DOHH2 (cell line): ENCODE results near the gene LRRC23.
A peak's percentile ranks its signal among the peaks of the same experiment; 100 is the strongest.

ENCODE experiments used
- H3F3A ChIP-seq: fragments of 200-600 bp; sonication (generic), shearing (Covaris generic); 2 replicates; pipeline ENCODE4 v1.6.0; 2016; ENCODE audit warnings: antibody characterized with exemption, mild to moderate bottlenecking; ENCODE audit not compliant: control insufficient read depth, insufficient read depth
- H3K27ac ChIP-seq: fragments of 200-600 bp; sonication (generic); 2 replicates; pipeline ENCODE4 v1.5.1; 2014; ENCODE audit warnings: low read depth, mild to moderate bottlenecking, low read length, moderate library complexity
- H3K27me3 ChIP-seq: fragments of 200-600 bp; sonication (generic); 2 replicates; pipeline ENCODE4 v1.6.1; 2014; ENCODE audit warnings: mild to moderate bottlenecking, low read length, mixed read lengths; ENCODE audit not compliant: control insufficient read depth
- H3K36me3 ChIP-seq: fragments of 200-600 bp; sonication (generic); 2 replicates; pipeline ENCODE4 v1.6.1; 2014; ENCODE audit warnings: mild to moderate bottlenecking, low read length, moderate library complexity, mixed read lengths; ENCODE audit not compliant: control insufficient read depth
- H3K4me1 ChIP-seq: fragments of 200-600 bp; sonication (generic); 2 replicates; pipeline ENCODE4 v1.6.1; 2014; ENCODE audit warnings: mild to moderate bottlenecking, low read length, mixed read lengths; ENCODE audit not compliant: control insufficient read depth
- H3K4me2 ChIP-seq: fragments of 200-600 bp; sonication (generic); 2 replicates; pipeline ENCODE4 v1.6.0; 2014; ENCODE audit warnings: mild to moderate bottlenecking, low read length, moderate library complexity
- H3K4me3 ChIP-seq: fragments of 200-600 bp; sonication (generic); 2 replicates; pipeline ENCODE4 v1.5.1; 2014; ENCODE audit warnings: mild to moderate bottlenecking, low read length, mixed read lengths
- H3K79me2 ChIP-seq: fragments of 200-600 bp; sonication (generic); 2 replicates; pipeline ENCODE4 v1.6.1; 2014; ENCODE audit warnings: mild to moderate bottlenecking, low read length, mixed read lengths; ENCODE audit not compliant: control insufficient read depth
- H3K9me2 ChIP-seq: fragments of 200-600 bp; sonication (generic); replicated peaks from 2 replicates; pipeline ENCODE4 v1.6.1; 2014; ENCODE audit warnings: mild to moderate bottlenecking, low read length, mixed read lengths; ENCODE audit not compliant: control insufficient read depth
- H3K9me3 ChIP-seq: fragments of 200-600 bp; sonication (generic); 2 replicates; pipeline ENCODE4 v1.6.1; 2014; ENCODE audit warnings: antibody characterized with exemption, low read length, mixed read lengths; ENCODE audit not compliant: control insufficient read depth, insufficient read depth
- H4K20me1 ChIP-seq: fragments of 200-600 bp; sonication (generic); 2 replicates; pipeline ENCODE4 v1.6.0; 2014; ENCODE audit warnings: low read depth, mild to moderate bottlenecking, antibody characterized with exemption, low read length, moderate library complexity; ENCODE audit not compliant: control insufficient read depth, insufficient read depth
- EZH2phosphoT487 ChIP-seq: fragments of 200-600 bp; sonication (generic); IDR thresholded peaks from 2 replicates; pipeline ENCODE4 v1.6.1; 2017; ENCODE audit warnings: borderline replicate concordance, mild to moderate bottlenecking, antibody characterized with exemption, low read length, moderate library complexity, mixed read lengths
- TF ChIP-seq, protein P1 (sequence below): fragments of 200-600 bp; sonication (generic); IDR thresholded peaks from one replicate; pipeline ENCODE4 v1.5.1; 2014; ENCODE audit warnings: antibody characterized with exemption, mild to moderate bottlenecking, low read depth, low read length; ENCODE audit not compliant: poor library complexity, severe bottlenecking

The LRRC23 gene

DNA sequence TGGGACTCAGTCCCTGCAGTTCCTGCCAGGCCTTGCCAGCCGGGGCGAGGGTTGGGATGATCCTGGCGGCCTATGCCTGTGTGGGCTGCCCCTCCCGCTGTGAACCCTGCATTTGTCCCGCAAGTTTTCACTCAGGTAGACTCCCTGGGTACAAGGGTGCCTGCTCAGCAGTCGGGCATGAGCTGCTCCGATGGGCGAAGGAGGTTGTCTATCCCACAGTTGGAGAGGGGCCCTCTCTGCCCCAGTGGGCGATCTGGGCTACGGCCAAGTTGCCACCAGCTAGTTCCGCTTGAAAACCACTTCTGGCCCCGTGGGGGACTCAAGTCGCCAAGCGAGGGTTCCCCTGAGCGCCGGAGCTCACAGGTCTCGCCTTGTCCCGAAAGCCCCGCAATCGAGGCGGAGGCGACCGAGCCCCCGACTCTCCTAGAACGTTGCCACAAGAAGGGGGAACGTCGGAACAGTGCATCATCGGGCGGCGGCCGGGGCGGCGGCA is 37.7 kb upstream of the LRRC23 start:
- peak overlapping the region; percentile 14; the same call in 1 of the 2 replicates for H3K27ac ChIP-seq
- peaks cover 91% of the 10 kb centered on the region for H3K36me3 ChIP-seq
- no peaks in the 10 kb centered on the region; the same call in 1 of the 2 replicates for H3K27me3 ChIP-seq
- peaks cover 39% of the 10 kb centered on the region for H3K4me1 ChIP-seq
- TF ChIP-seq, protein P1, sequence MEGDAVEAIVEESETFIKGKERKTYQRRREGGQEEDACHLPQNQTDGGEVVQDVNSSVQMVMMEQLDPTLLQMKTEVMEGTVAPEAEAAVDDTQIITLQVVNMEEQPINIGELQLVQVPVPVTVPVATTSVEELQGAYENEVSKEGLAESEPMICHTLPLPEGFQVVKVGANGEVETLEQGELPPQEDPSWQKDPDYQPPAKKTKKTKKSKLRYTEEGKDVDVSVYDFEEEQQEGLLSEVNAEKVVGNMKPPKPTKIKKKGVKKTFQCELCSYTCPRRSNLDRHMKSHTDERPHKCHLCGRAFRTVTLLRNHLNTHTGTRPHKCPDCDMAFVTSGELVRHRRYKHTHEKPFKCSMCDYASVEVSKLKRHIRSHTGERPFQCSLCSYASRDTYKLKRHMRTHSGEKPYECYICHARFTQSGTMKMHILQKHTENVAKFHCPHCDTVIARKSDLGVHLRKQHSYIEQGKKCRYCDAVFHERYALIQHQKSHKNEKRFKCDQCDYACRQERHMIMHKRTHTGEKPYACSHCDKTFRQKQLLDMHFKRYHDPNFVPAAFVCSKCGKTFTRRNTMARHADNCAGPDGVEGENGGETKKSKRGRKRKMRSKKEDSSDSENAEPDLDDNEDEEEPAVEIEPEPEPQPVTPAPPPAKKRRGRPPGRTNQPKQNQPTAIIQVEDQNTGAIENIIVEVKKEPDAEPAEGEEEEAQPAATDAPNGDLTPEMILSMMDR = no peak
- TF ChIP-seq EZH2phosphoT487 = no peak
- peak overlapping the region; percentile 88 for H3K4me2 ChIP-seq
- H3F3A ChIP-seq = peaks cover 29% of the 10 kb centered on the region
- H3K9me3 ChIP-seq = no peaks in the 10 kb centered on the region
- H4K20me1 ChIP-seq = peaks cover 20% of the 10 kb centered on the region
- no peaks in the 10 kb centered on the region for H3K9me2 ChIP-seq
- H3K79me2 ChIP-seq = peaks cover 34% of the 10 kb centered on the region
- H3K4me3 ChIP-seq = peak overlapping the region; percentile 99

DNA sequence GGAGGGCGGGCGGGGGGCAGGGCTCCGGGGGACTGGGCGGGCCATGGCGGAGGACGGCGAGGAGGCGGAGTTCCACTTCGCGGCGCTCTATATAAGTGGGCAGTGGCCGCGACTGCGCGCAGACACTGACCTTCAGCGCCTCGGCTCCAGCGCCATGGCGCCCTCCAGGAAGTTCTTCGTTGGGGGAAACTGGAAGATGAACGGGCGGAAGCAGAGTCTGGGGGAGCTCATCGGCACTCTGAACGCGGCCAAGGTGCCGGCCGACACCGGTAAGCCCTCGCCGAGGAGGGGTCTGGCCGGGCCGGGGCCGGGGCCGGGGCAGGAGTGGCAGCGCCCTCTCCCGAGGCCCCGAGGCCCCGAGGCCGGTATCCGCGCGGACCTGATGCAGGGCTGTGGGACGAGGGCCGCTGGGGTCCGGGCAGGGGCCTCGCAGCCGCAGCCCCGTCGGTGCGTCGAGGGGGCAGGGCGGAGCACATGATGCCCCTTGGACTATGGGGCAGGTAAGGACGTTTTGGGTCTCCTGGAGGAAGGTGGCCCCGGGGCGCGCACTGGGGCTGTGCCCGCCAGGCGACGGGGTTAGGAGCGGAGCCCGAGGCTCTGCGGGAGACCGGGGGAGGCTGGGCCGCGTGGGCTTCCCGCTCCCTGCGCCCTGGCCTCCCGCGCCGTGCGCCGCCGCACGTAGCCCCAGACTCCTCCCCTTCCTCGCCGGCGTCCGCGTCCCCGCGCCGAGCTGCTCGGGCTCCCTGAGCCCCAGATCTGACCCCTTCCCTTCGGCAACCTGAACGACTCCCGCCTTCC is 37.0 kb upstream of the LRRC23 start, which contains the start of gene TPI1:
Gene TPI1 (plus strand): TSS at position 119 of the 798 bp plus-strand sequence. CDS start 36 bp downstream, at position 155.
- Histone ChIP-seq H3K9me2 (no peaks in the 10 kb centered on the region), H3K4me3 (peak within 1 kb of the TSS; percentile 99), H3K79me2 (peaks cover 36% of the 10 kb centered on the region), H3K27me3 (no peaks in the 10 kb centered on the region; the same call in 1 of the 2 replicates), H3K4me2 (peak within 1 kb of the TSS; percentile 88), H3K27ac (peak within 1 kb of the TSS; percentile 85), H3K36me3 (peaks cover 90% of the 10 kb centered on the region), H3K9me3 (no peaks in the 10 kb centered on the region), H4K20me1 (peaks cover 21% of the 10 kb centered on the region), H3F3A (peaks cover 32% of the 10 kb centered on the region), H3K4me1 (peaks cover 45% of the 10 kb centered on the region)
- TF ChIP-seq EZH2phosphoT487 = no peak
- TF ChIP-seq, protein P1 = no peak

DNA sequence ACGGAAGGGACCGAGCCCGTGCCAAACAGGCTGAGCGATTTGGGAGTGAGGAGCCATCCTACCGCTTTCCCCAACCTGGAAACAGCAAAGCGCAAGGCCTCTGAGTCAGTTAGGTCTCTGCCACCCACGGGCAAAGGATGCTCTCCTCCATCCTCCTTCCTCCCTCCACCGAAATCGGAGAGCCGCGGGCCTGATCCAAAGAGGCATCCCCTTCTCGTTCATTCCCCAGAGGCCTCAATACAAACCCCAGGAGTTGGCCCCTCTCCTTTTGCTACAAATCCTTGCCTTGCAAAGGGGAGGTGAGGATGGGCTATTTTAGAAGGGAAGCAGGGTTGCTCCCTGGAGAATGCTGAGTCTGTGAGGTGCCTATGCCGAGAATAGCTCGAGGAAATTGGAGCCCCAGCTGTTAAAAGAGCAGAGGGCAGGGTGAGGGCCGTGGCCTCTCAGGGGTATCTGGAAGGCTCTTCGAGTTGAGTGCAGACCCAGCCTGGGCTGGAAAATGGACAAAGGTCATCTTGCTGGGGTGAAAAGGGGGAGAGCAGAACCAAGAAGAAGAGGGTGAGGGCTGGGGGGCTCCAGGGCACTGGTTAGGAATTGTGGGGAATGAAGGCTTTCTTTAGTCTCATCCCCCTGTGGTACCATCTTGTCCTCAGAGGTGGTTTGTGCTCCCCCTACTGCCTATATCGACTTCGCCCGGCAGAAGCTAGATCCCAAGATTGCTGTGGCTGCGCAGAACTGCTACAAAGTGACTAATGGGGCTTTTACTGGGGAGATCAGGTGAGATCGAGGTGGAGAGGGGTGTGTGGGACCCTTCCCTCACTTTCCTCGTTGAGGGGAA is 36.2 kb upstream of the LRRC23 start:
- peak overlapping the region; percentile 99 for H3K4me3 ChIP-seq
- H3F3A ChIP-seq = peaks cover 32% of the 10 kb centered on the region
- no peaks in the 10 kb centered on the region for H3K9me2 ChIP-seq
- H3K79me2 ChIP-seq = peaks cover 40% of the 10 kb centered on the region
- peak overlapping the region; percentile 88 for H3K4me2 ChIP-seq
- peaks cover 86% of the 10 kb centered on the region for H3K36me3 ChIP-seq
- TF ChIP-seq, protein P1 = peak; percentile 23
- no peak for TF ChIP-seq EZH2phosphoT487
- peaks cover 50% of the 10 kb centered on the region for H3K4me1 ChIP-seq
- H3K27me3 ChIP-seq = no peaks in the 10 kb centered on the region; the same call in 1 of the 2 replicates
- peak overlapping the region; percentile 85 for H3K27ac ChIP-seq
- no peaks in the 10 kb centered on the region for H3K9me3 ChIP-seq
- H4K20me1 ChIP-seq = peaks cover 24% of the 10 kb centered on the region
